GM19240 (cell line): Measurements from ENCODE around the gene SLX9.

Experiments used
- DNase-seq: peaks from one replicate; pipeline ENCODE4 v3.0.0; 2011; ENCODE audit warnings: low spot score; ENCODE audit not compliant: insufficient read length

The SLX9 gene

GRCh38 chr21:45001134-45002095, 61.6 kb downstream of the SLX9 start:
- no peak for DNase-seq

- no peak for DNase-seq
Observed at GRCh38 chr21:45002381-45003204, 62.8 kb downstream of the SLX9 start.

GRCh38 chr21:45003331-45004058, 63.7 kb downstream of the SLX9 start:
- DNase-seq: no peak

GRCh38 chr21:45004059-45004422, 64.2 kb downstream of the SLX9 start:
- no peak for DNase-seq

GRCh38 chr21:45004481-45005247, 64.8 kb downstream of the SLX9 start:
- no peak for DNase-seq

GRCh38 chr21:45006536-45007095, 66.8 kb downstream of the SLX9 start:
- DNase-seq: no peak

- DNase-seq: no peak
Observed at GRCh38 chr21:45009616-45010015, 69.8 kb downstream of the SLX9 start.

- no peak for DNase-seq
Observed at GRCh38 chr21:45010096-45010495, 70.3 kb downstream of the SLX9 start.

GRCh38 chr21:45010860-45011259, 71.0 kb downstream of the SLX9 start:
- DNase-seq: no peak

GRCh38 chr21:45011426-45011825, 71.6 kb downstream of the SLX9 start:
- no peak for DNase-seq

GRCh38 chr21:45011911-45012661, 72.3 kb downstream of the SLX9 start:
- no peak for DNase-seq

- no peak for DNase-seq
Observed at GRCh38 chr21:45012662-45013259, 72.9 kb downstream of the SLX9 start.

GRCh38 chr21:45013260-45013841, 73.5 kb downstream of the SLX9 start:
- DNase-seq: no peak

- no peak for DNase-seq
Observed at GRCh38 chr21:45014747-45015468, 75.1 kb downstream of the SLX9 start.

GRCh38 chr21:45015469-45015860, 75.6 kb downstream of the SLX9 start:
- DNase-seq: no peak

GRCh38 chr21:45016031-45016405, 76.2 kb downstream of the SLX9 start:
- DNase-seq: no peak

GRCh38 chr21:45016406-45017038, 76.7 kb downstream of the SLX9 start:
- no peak for DNase-seq
